Measurements from ENCODE around the gene ATG2B.
"Not testable (repeated sequence)": the region's sequence is repeated elsewhere in the genome, so short reads cannot be mapped to it uniquely, and the experiment has no call there.

ATG2B gene

DNA sequence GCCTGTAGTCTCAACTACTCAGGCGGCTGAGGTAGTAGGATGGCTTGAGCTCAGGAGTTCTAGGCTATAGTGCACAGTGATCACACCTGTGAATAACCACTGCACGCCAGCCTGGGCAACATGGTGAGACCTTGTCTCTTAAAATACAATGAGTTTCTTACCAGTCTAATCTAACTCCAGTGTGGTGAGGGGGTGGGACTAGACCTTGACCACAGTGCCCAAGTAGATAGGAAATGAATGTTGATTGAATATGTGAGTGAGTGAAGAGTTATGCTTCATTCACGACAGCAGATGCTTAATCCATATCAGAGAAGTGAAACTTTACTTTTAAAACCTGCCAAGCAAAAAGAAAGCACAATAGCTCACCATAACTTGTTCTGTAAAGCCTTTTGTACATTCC, 17.6 kb upstream of the ATG2B start:
- no peak for DNase-seq (ENCODE audit: low spot score)

DNA sequence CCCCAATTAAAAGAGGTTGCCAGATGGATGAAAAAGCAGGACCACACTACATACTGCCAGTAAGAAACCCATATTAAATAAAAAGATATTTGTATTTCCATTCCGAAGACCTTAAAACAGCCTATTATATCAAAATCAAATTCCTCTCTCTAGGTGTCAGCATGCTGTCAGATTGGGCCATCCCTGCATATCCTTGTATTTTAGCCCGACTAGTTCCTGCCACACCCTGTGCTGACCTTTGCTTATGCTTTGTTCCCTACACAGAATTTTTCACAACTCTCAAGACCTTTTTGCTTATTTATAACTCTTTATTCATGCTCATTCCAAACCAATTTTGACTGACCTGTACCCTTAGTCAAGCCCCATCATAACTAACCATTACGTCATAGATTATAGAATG, 13.0 kb upstream of the ATG2B start:
- DNase-seq (ENCODE audit: low spot score), result no peak

DNA sequence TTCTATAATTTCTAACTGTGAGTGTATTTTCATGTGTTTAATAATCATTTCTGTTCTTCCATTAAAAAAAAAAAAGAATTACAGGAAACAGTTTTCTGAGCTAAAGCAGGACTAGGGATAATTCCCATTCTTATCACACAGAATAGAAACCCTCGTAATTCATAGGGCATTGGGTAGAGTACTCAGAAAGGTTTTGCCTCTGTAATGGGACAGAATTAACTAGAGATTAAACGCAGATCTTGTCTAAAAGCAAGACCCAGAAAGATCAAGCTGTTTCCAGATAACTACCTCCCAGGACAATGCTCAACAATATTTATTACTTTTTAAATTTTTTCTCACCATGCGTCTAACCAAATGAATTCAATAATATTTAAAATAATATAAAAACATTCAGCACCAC, 10.4 kb upstream of the ATG2B start:
- DNase-seq (ENCODE audit: low spot score), result no peak

DNA sequence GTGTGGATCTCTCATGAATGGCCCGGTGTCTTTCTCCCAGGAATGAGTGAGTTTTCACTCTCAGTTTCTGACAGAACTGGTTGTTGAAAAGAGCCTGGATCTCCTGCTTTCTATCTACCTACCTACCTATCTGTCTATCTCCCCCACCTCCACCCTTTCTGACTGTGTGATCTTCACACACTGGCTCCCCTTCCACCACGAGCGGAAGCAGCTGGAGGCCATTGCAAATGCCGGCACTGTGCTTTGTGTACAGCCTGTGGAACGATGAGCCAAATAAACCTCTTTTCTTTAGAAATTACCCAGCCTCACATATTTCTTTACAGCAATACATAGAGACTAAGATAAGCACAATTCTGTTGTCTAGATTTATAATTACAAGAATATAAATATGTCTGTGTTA, 7.4 kb upstream of the ATG2B start:
- no peak for DNase-seq (ENCODE audit: low spot score)

DNA sequence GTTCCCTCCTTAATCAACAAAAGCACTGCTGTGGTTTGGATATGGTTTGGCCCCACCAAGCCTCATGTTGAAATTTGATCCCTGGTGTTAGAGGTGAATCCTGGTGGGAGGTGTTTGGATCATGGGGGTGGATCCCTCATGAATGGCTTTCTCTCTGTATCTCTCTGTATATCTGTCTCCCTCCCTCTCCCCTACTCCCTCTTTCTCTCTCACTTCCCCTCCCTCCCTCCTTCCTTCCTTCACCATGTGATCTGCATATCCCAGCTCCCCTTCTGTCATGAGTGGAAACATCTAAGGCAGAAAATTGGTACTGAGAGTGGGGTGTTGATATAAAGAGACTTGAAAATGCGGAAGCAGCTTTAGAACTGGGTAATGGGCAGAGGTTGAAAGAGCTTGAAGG, 5.4 kb upstream of the ATG2B start:
- no peak for DNase-seq (ENCODE audit: low spot score)

DNA sequence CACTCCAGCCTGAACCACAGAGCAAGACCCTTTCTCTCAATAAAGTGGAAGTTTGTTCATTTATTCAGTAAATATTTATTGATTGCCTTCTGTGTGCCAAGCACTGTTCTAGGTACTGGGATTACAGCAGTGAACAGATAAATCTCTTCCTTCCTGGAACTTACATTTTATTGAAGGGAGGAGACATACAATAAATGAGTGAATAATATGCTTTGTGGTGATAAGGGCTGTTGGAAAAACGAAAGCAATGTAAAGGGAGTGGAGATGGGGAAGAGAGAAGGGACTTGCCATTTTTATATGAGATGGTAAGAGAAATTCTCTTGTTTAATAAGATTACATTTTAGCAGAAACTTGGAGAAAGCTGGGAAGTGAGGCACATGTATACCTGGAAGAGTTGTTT, 1.8 kb upstream of the ATG2B start:
- DNase-seq (ENCODE audit: low spot score), result no peak

DNA sequence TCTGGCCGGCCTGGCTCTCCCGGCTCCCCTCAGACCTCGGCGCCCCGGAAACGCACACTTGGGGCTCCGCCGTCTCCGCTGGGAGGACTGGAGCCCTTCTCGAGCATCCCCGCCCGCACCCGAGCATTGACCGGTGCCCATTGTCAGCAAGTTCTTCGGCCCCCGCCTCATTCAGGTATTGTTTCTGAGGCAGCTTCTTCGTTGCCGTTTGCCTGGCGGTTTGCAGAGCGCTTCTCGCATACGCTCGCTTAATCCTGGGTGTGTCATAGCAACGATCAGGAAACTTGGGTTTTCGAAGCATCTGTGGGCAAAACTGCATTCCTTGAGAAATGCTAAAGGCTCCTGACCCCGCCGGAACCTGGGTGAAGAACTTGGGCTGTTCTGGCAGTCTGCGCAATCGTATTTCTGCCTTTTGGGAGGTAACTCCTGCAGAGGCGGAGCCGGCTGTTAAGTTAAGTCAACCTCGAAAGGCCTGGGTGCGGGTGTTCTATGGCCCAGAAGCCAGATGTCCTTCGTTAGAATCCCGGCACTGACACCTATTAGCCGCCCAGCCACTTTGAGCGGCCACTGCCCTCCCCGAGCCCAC, 703 bp upstream of the ATG2B start:
- DNase-seq (ENCODE audit: low spot score), result peak; percentile 29

DNA sequence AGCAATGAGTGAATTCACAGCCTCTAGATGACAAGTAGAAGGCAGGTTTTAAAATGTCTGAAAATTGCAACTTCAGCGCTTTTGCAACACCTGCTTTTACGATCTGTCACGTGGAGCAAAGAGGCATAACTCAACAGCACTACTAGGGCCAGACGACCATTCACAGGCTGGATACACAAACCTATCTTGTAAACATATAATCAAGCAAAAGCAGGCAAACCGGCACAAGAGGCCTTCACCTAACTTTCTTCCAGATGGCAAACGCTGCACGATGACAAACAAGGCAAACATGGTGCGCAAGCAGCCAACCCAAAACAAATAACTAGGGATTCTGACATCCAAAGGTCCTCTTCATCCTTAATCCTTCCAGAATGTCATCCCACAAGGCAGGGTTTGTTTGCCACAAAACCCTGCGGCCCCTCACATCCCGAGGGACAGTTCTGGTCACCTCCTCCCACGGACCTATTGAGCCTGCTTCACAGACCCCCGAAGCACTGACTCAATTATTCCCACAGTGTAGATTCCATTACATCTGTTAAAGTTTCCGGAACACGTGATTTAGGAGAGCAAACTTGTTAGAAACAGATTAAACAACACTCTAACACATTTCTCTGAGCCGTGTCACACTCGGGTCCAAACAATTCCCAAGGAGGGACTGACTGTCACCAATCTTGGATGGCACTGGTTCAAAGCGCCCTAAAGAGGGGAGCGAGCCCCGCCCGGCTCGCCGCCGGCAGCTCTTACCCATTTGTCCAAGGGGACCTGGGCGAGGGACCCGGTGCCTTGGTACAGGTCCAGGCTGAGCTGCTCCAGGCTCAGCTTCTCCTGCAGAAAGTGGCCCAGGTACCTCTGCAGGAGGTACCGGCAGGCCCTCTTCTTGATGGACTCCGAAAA, 823 bp downstream of the ATG2B start:
- DNase-seq (ENCODE audit: low spot score), result peak; percentile 41

DNA sequence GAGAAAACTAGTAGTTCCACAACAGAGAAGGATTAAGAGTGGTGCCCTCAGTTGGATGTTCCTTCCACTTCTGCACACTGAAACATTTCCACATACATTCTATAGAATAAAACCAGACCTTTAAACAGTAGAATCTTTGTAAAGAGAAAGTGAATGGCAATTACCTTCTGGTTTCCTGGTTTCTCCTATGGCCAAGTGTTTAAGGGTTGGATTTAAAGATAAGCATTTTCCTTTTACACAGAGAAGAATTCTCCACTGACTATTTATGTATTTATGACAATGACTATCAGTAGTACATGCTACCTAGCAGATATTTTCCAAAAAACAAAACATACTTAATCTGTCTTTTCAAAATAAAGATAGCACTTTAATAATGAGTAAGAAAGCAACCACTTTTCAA, 3.2 kb downstream of the ATG2B start:
- no peak for DNase-seq (ENCODE audit: low spot score)

DNA sequence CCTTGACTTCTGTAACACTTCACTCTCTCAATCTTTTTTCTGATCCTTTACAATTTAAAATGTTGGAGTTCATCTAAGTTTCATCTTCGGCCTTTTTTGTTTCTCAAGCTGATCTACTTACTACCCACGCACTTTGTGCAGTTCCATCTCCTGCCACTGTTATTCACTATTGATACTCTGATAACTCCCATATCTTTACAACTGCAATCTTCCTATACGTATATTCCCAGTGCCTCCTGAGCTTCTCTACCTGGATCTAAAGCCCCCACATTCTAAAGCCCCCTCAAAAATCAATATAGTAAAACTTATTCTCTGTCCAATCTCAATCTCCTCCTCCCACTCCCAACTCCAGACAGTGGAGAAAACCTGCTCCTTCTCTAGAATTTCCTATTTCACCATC, 5.9 kb downstream of the ATG2B start:
- no peak for DNase-seq (ENCODE audit: low spot score)

DNA sequence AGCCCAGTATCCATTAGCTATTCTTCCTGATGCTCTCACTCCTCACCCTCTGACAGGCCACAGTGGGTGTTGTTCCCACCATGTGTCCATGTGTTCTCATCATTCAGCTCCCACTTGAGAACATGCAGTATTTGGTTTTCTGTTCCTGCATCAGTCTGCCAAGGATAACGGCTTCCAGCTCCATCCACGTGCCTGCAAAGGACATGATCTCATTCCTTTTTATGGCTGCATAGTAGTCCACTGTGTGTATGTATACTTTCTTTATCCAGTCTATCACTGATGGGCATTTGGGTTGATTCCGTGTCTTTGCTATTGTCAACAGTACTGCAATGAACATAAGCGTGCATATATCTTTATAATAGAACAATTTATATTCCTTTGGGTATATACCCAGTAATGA, 8.9 kb downstream of the ATG2B start:
- no peak for DNase-seq (ENCODE audit: low spot score)

DNA sequence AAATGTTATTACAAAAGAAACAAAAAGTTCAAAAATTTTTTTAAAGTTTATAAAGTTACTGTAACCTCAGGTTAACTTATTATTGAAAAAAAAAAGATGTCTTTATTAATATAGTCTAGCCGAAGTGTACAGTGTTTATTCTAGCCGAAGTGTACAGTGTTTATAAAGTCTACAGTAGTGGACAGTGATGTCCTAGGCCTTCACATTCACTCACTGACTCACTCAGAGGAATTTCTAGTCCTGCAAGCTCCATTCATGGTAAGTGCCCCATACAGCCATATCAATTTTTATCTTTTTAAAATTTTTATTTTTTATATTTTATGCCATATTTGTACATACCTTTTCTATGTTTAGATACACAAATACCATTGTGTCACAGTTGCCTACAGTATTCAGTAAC, 10.4 kb downstream of the ATG2B start:
- no peak for DNase-seq (ENCODE audit: low spot score)

DNA sequence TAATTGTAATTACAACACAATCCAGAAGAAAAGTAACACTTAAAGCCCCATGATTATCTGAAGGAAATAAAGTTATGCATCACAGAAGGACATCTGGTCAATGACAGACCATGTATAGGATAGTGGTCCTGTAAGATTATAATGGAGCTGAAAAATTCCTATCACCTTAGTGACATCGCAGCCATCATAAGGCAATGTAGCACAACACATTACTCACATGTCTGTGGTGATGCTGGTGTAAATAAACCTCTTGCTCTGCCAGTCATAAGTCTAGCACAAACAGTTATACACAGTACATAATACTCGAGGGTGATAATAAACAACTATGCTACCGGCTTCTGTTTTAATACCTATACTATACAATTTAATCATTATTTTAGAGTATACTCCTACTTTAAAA, 11.2 kb downstream of the ATG2B start:
- DNase-seq (ENCODE audit: low spot score), result no peak

DNA sequence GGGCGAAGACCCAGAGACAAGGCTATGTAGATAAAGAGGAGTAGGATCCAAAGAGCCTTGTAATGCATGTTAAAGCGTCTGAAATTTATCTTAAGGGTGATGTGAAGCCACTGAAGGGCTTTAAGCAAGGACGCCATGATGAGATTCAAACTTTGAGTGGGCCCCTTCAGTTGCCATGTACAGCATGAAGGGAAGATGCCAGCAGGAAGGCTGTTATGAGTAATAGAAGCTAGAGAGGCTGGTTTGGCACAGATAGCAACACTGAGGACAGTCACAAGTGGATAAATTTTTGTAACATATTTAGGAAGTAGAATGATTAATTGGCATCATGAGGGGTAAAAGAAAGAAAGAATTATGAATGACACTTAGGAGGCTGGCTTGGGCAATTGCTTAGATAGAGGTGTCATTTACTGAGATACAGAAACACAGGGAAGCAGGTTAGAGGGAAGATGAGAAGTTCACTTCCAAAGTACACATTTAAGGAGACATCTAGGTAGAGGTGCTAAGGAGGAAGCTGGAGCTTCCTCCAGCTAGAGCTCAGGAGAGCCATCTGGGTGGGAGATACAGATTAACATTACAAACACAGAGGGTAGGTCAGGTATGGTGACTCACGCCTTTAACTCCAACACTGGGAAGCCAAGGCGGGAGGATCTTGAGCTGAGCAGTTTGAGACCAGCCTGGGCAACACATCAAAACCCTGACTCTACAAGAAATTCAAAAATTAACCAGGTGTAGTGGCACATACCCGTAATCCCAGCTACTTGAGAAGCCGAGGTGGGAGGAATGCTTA, 13.7 kb downstream of the ATG2B start:
- no peak for DNase-seq (ENCODE audit: low spot score)

DNA sequence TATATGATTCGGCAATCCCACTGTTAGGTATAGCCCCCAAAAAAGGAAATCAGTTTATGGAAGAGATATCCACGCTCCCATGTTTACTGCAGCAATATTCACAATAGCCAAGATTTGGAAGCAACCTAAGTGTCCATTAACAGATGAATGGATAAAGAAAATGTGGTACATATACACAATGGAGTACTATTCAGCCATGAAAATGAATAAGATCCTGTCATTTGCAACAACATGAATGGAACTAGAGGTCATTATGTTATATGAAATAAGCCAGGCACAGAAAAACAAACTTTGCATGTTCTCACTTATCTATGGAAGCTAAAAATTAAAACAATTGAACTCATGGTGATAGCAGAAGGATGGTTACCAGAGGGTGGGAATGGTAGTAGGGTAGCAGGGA, 15.2 kb downstream of the ATG2B start:
- not testable (repeated sequence) for DNase-seq (ENCODE audit: low spot score)

DNA sequence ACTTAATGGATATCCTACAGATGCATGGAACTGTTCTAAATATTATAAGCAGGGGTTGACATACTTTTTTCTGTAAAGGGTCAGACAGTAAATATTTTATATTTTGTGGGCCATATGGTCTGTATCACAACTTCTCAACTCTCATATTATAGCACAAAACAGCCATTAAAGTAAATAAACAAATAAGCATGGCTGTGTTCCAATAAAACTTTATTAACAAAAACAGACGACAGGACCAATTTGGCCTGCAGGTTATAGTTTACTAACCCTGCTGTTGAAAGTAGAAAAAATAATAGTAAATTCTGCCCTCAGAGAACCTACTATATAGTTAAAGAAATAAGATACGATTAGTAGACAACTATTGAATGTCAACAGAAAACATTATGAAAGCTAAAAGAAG, 17.5 kb downstream of the ATG2B start:
- no peak for DNase-seq (ENCODE audit: low spot score)

DNA sequence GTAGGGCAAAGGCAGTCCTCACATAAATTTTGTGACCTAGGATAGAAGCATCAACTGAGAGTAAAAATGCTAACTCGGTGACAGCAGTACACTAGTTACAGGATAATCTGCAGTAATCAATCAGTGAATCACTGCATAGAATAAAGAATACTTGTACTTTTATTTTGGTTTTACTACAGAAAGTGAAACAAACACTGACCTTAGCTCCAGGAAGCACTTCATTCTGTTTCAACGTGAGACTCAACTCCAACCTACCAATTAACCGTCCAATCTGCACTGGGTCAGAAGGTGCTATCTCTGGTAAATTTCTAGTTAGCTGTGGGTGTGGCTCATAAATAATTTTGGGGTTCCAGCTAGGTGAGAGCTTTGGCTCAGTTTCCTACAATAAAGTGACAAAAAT, 21.8 kb downstream of the ATG2B start:
- no peak for DNase-seq (ENCODE audit: low spot score)

DNA sequence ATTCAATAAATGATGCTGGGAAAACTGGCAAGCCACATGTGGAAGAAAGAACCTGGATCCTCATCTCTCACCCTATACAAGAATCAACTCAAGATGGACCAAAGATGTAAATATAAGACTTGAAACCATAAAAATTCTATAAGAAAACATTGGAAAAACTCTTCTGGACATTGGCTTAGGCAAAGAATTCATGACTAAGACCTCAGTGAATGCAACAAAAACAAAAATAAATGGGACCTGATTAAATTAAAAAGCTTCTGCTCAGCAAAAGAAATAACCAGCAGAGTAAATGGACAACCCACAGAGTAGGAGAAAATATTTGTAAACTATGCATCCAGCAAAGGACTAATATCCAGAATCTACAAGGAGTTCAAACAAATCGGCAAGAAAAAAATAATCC, 24.6 kb downstream of the ATG2B start:
- no peak for DNase-seq (ENCODE audit: low spot score)

DNA sequence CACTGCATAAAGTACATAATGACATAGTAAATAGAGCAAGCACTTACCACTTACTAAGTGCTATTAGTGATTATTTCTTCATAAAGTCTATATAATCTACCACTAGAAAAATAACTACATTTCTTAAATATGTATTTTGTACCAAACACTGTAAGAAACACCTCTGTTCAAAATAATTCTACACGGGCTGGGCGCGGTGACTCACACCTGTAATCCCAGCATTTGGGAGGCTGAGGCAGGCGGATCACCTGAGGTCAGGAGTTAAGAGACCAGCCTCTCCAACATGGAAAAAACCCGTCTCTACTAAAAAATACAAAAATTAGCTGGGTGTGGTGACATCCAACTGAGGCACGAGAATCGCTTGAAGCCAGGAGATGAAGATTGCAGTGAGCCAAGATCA, 38.9 kb downstream of the ATG2B start:
- no peak for DNase-seq (ENCODE audit: low spot score)

DNA sequence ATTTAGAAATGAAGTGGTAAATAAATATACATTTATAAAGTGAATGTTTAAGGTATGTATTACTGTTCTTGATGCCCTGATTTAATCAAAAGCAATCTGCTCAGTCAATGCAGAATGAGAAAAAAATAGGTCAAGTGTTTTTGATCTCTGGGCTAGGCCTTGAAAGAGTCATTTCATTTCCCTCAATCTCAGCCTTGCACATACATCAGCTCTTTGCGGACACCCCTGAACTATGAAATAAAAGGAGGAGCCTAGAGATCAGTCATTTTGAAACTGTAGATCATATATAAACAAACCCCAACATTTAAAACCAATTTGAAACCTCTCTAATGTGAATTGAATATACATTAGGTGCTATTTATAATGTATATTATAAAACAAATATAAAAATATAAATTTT, 42.5 kb downstream of the ATG2B start:
- no peak for DNase-seq (ENCODE audit: low spot score)

DNA sequence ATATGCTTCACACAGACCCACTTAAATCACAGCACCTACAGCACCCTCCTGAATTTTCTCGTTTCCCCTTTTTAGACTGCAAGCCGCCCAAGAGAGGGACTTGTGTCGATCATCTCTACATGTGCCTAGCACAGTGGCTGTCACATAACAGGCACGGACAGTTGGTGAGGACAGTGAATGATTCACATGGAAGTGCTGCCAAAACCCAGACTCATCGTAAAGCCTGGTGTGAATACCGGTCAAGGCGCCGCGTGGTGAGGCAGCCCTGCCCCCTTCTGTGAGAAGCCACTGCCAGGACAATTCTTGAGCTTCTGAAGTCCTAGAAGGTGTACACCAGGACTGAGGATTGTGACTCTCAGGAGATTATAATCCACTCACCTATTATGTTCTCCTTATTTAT, 44.3 kb downstream of the ATG2B start:
- no peak for DNase-seq (ENCODE audit: low spot score)

DNA sequence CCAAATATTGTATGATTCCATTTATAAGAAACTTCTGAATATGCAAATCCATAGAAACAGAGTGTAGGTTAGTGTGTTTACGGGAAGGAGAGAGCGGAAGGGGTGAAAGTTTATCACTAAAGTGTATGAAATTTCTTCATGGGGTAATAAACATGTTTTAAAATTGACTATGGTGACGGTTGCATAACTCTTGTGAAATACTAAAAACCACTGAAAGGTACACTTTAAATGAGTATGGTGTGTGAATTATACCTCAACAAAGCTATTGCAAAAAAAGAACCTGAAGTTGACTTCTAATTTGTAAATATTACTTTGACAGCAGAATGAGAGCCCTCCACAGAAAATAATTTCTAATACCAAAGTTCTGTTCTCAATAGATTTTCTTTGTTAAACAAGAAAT, 47.1 kb downstream of the ATG2B start:
- no peak for DNase-seq (ENCODE audit: low spot score)

DNA sequence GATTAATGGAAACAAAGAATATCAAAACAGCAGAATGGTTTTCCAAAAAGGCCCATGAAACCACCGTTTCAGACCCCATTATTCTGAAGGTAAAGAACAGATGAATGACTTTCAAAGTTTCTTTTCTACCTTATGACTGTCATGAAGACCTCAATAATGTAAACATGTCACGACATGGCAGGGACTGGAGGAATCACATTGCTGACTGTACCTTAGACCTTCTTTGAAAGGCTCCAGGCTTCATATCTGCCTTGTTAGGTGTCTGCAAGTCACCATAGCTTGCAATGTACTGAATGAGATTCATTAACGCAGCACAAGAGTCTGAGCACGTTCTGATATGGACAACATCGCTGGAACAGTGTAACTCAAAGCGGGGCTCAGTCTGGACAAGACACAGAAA, 52.2 kb downstream of the ATG2B start:
- DNase-seq (ENCODE audit: low spot score), result no peak

Measured in cerebellar cortex (tissue), 1 donor.